Naive thymus-derived CD4-positive, alpha-beta T cell (primary cell): ENCODE measurements around the gene FRMD4A. TPM values are rescaled to one million over a fixed set of nuclear protein-coding genes. Genes with fewer than 3 reads are reported as not detected.

Source experiments
- ATAC-seq: fragments of 150-1000 bp; cut with Tn5 transposase; 2 replicates; pipeline ENCODE4 v1.10.0; 2021; ENCODE audit warnings: mild to moderate bottlenecking, moderate library complexity
- CTCF ChIA-PET: fragments of 350-600 bp; sonication (Branson Sonifier 250); formaldehyde crosslinking; loops from one replicate; lab custom pipeline; 2021; ENCODE audit warnings: antibody characterized with exemption; lab: Charles Lee
- POLR2A ChIA-PET: fragments of 350-600 bp; sonication (Branson Sonifier 250); formaldehyde crosslinking; loops from one replicate; lab custom pipeline; 2021; ENCODE audit warnings: antibody characterized with exemption, inconsistent platforms; lab: Charles Lee
- DNase-seq, 9 donors: peaks; one replicate each; pipeline versions ENCODE4 v3.0.0 to v3.0.0-alpha.2; 2020 to 2022; ENCODE audit warnings: mixed read lengths in 1 of 9
- H3K27ac ChIP-seq: one replicate; pipeline ENCODE4 v1.7.0; 2013; ENCODE audit warnings: mild to moderate bottlenecking, low read depth, low read length, moderate library complexity
- H3K27me3 ChIP-seq, 2 donors: one replicate each; pipeline ENCODE4 v1.7.0; 2013; ENCODE audit warnings: low read length in 2 of 2, mild to moderate bottlenecking in 2 of 2, moderate library complexity in 2 of 2; ENCODE audit not compliant: control insufficient read depth in 2 of 2, insufficient read depth in 2 of 2
- H3K36me3 ChIP-seq, 3 experiments: 1 replicate in 2 of 3; 2 replicates in 1 of 3; pipeline ENCODE4 v1.7.0; 2013; ENCODE audit warnings: low read length in 3 of 3, mild to moderate bottlenecking in 3 of 3, moderate library complexity in 1 of 3; ENCODE audit not compliant: insufficient read depth in 3 of 3, control insufficient read depth in 2 of 3
- H3K4me1 ChIP-seq, 2 donors: one replicate each; pipeline ENCODE4 v1.7.0; 2013; ENCODE audit warnings: low read length in 2 of 2, mild to moderate bottlenecking in 2 of 2, moderate library complexity in 1 of 2; ENCODE audit not compliant: control insufficient read depth in 2 of 2, insufficient read depth in 2 of 2
- H3K4me3 ChIP-seq: 2 replicates; pipeline ENCODE4 v1.7.0; 2013; ENCODE audit warnings: mild to moderate bottlenecking, low read length
- H3K9me3 ChIP-seq, 3 experiments: 1 replicate in 2 of 3; 2 replicates in 1 of 3; pipeline ENCODE4 v1.7.0; 2013; ENCODE audit warnings: low read length in 3 of 3; ENCODE audit not compliant: control insufficient read depth in 2 of 3
- H3K27ac Mint-ChIP-seq, 9 donors: one replicate each; pipeline ENCODE4 v1.8.0; 2020 to 2022; ENCODE audit warnings: mixed read lengths in 9 of 9, mild to moderate bottlenecking in 8 of 9, moderate library complexity in 5 of 9, inconsistent platforms in 2 of 9
- H3K27me3 Mint-ChIP-seq, 5 donors: one replicate each; pipeline ENCODE4 v1.8.0; 2021 to 2022; ENCODE audit warnings: mixed read lengths in 5 of 5, mild to moderate bottlenecking in 1 of 5
- H3K36me3 Mint-ChIP-seq, 5 donors: one replicate each; pipeline ENCODE4 v1.8.0; 2020 to 2022; ENCODE audit warnings: mixed read lengths in 5 of 5, mild to moderate bottlenecking in 3 of 5, inconsistent platforms in 1 of 5
- H3K4me1 Mint-ChIP-seq, 7 donors: one replicate each; pipeline ENCODE4 v1.8.0; 2020 to 2022; ENCODE audit warnings: mixed read lengths in 7 of 7, mild to moderate bottlenecking in 3 of 7, inconsistent platforms in 1 of 7
- H3K4me3 Mint-ChIP-seq, 10 donors: one replicate each; pipeline ENCODE4 v1.8.0; 2020 to 2022; ENCODE audit warnings: mild to moderate bottlenecking in 10 of 10, mixed read lengths in 10 of 10, moderate library complexity in 6 of 10, inconsistent platforms in 2 of 10
- H3K9me3 Mint-ChIP-seq, 11 donors: one replicate each; pipeline ENCODE4 v1.8.0; 2020 to 2022; ENCODE audit warnings: mixed read lengths in 11 of 11, mild to moderate bottlenecking in 4 of 11, inconsistent platforms in 1 of 11, moderate library complexity in 1 of 11
- intact Hi-C, 2 donors: fragments of 100-400 bp; cut with micrococcal nuclease; formaldehyde crosslinking; loops; one replicate each; pipeline ENCODE4 v1.15.1; 2023
- polyA plus RNA-seq, 2 donors: library from polyadenylated mRNA; unstranded; fragments of 300-500 nt; fragmentation: Illumina TruSeq; gene quantifications; one replicate each; pipeline ENCODE4 v1.2.3, GENCODE V29; 2021
- total RNA-seq, 6 experiments: library from RNA in 5 of 6; stranded (reverse) in 5 of 6; gene quantifications; 1 replicate in 5 of 6; 2 replicates in 1 of 6; pipeline ENCODE4 v1.2.3 and lab custom pipeline; 2021 to 2026

Gene FRMD4A
- total and polyA plus RNA-seq, 7 experiments from 2014 or later, result 0.10 to 3.1 (median 0.62) TPM

GRCh38 chr10:14371581-14371980 is 40.9 kb upstream of the FRMD4A start:
- intact Hi-C loops, result no loop called here
- Mint-ChIP-seq H3K27me3 (peaks cover 0 to 32% (median 18%) of the 10 kb centered on the region in 5 donors), H3K9me3 (peaks cover 0 to 7% (median 0%) of the 10 kb centered on the region in 11 donors), H3K4me3 (no peak overlapping the region), H3K4me1 (peaks cover 3 to 14% (median 6%) of the 10 kb centered on the region in 7 donors), H3K27ac (no peak overlapping the region), H3K36me3 (no peaks in the 10 kb centered on the region)
- H3K9me3 ChIP-seq, result no peaks in the 10 kb centered on the region
- no peak for DNase-seq
- ChIA-PET POLR2A (interaction anchor here (0.7 kb wide), 1 partner anchor 21 kb away, joined by 3 read pairs; no protein-coding TSS in a partner anchor), CTCF (no interaction called here)
- no peak for ATAC-seq
- no peak overlapping the region for H3K27ac ChIP-seq
- H3K4me3 ChIP-seq, result no peak overlapping the region
- H3K27me3 ChIP-seq, result no peaks in the 10 kb centered on the region
- H3K36me3 ChIP-seq, result no peaks in the 10 kb centered on the region
- no peaks in the 10 kb centered on the region for H3K4me1 ChIP-seq

GRCh38 chr10:14370894-14371293 is 40.2 kb upstream of the FRMD4A start:
- intact Hi-C loops, result no loop called here
- peaks cover 3 to 14% (median 6%) of the 10 kb centered on the region in 7 donors for H3K4me1 Mint-ChIP-seq

GRCh38 chr10:14369906-14370305 is 39.2 kb upstream of the FRMD4A start:
- Mint-ChIP-seq H3K9me3 (peaks cover 0 to 7% (median 0%) of the 10 kb centered on the region in 11 donors), H3K27me3 (peaks cover 0 to 26% (median 18%) of the 10 kb centered on the region in 5 donors), H3K27ac (no peak overlapping the region), H3K4me3 (no peak overlapping the region), H3K4me1 (peaks cover 0 to 14% (median 2%) of the 10 kb centered on the region in 7 donors), H3K36me3 (no peaks in the 10 kb centered on the region)
- Histone ChIP-seq H3K9me3 (no peaks in the 10 kb centered on the region), H3K27ac (no peak overlapping the region), H3K4me1 (no peaks in the 10 kb centered on the region), H3K27me3 (no peaks in the 10 kb centered on the region), H3K36me3 (no peaks in the 10 kb centered on the region), H3K4me3 (no peak overlapping the region)
- CTCF ChIA-PET, result no interaction called here
- DNase-seq (no peak), ATAC-seq (no peak)
- intact Hi-C loops, result no loop called here
- POLR2A ChIA-PET, result no interaction called here

More at GRCh38 chr10:14370894-14371293, 40.2 kb upstream of the FRMD4A start:
- no peak overlapping the region for H3K27ac ChIP-seq
- POLR2A ChIA-PET, result no interaction called here
- Mint-ChIP-seq H3K27ac (no peak overlapping the region), H3K9me3 (peaks cover 0 to 7% (median 0%) of the 10 kb centered on the region in 11 donors), H3K36me3 (no peaks in the 10 kb centered on the region), H3K27me3 (peaks cover 0 to 32% (median 18%) of the 10 kb centered on the region in 5 donors), H3K4me3 (no peak overlapping the region)
- H3K9me3 ChIP-seq, result no peaks in the 10 kb centered on the region
- DNase-seq (no peak), ATAC-seq (no peak)
- CTCF ChIA-PET, result no interaction called here
- H3K36me3 ChIP-seq, result no peaks in the 10 kb centered on the region
- H3K27me3 ChIP-seq, result no peaks in the 10 kb centered on the region
- H3K4me1 ChIP-seq, result no peaks in the 10 kb centered on the region
- no peak overlapping the region for H3K4me3 ChIP-seq

- peaks cover 0 to 7% (median 0%) of the 10 kb centered on the region in 11 donors for H3K9me3 Mint-ChIP-seq
- H3K4me3 ChIP-seq, result no peak overlapping the region
- CTCF ChIA-PET, result no interaction called here
- no peaks in the 10 kb centered on the region for H3K9me3 ChIP-seq
- no peaks in the 10 kb centered on the region for H3K4me1 ChIP-seq
- H3K27ac Mint-ChIP-seq, result no peak overlapping the region
- peaks cover 0 to 8% (median 0%) of the 10 kb centered on the region in 7 donors for H3K4me1 Mint-ChIP-seq
- intact Hi-C loops, result no loop called here
- peaks cover 0 to 25% (median 8%) of the 10 kb centered on the region in 5 donors for H3K27me3 Mint-ChIP-seq
- H3K36me3 Mint-ChIP-seq, result no peaks in the 10 kb centered on the region
- H3K27me3 ChIP-seq, result no peaks in the 10 kb centered on the region
- no peak overlapping the region for H3K4me3 Mint-ChIP-seq
- DNase-seq (no peak), ATAC-seq (no peak)
- POLR2A ChIA-PET, result no interaction called here
- no peak overlapping the region for H3K27ac ChIP-seq
- H3K36me3 ChIP-seq, result no peaks in the 10 kb centered on the region
Observed at GRCh38 chr10:14366760-14367159, 36.0 kb upstream of the FRMD4A start.

- DNase-seq, result no peak
- Histone ChIP-seq H3K9me3 (no peaks in the 10 kb centered on the region), H3K36me3 (no peaks in the 10 kb centered on the region), H3K27ac (no peak overlapping the region), H3K4me3 (no peak overlapping the region), H3K27me3 (no peaks in the 10 kb centered on the region), H3K4me1 (no peaks in the 10 kb centered on the region)
- peaks cover 0 to 8% (median 0%) of the 10 kb centered on the region in 7 donors for H3K4me1 Mint-ChIP-seq
- POLR2A ChIA-PET, result no interaction called here
- H3K27ac Mint-ChIP-seq, result no peak overlapping the region
- H3K27me3 Mint-ChIP-seq, result peaks cover 0 to 20% (median 8%) of the 10 kb centered on the region in 5 donors
- intact Hi-C loops, result no loop called here
- CTCF ChIA-PET, result no interaction called here
- no peaks in the 10 kb centered on the region for H3K36me3 Mint-ChIP-seq
- H3K4me3 Mint-ChIP-seq, result no peak overlapping the region
- no peak for ATAC-seq
- peaks cover 0 to 3% (median 0%) of the 10 kb centered on the region in 11 donors for H3K9me3 Mint-ChIP-seq
Observed at GRCh38 chr10:14365266-14365665, 34.5 kb upstream of the FRMD4A start.

- Histone ChIP-seq H3K9me3 (no peaks in the 10 kb centered on the region), H3K4me1 (no peaks in the 10 kb centered on the region), H3K36me3 (no peaks in the 10 kb centered on the region), H3K4me3 (no peak overlapping the region), H3K27me3 (no peaks in the 10 kb centered on the region), H3K27ac (no peak overlapping the region)
- no peaks in the 10 kb centered on the region for H3K9me3 Mint-ChIP-seq
- DNase-seq (no peak), ATAC-seq (no peak)
- CTCF ChIA-PET, result interaction anchor here (0.5 to 0.6 kb wide), 2 partner anchors 610 to 657 kb away, joined by 3 read pairs; no protein-coding TSS in a partner anchor
- no peaks in the 10 kb centered on the region for H3K36me3 Mint-ChIP-seq
- no peak overlapping the region for H3K27ac Mint-ChIP-seq
- intact Hi-C loops, result no loop called here
- H3K4me1 Mint-ChIP-seq, result no peaks in the 10 kb centered on the region
- H3K27me3 Mint-ChIP-seq, result peaks cover 0 to 8% (median 4%) of the 10 kb centered on the region in 5 donors
- H3K4me3 Mint-ChIP-seq, result no peak overlapping the region
- POLR2A ChIA-PET, result no interaction called here
Observed at GRCh38 chr10:14362104-14362503, 31.4 kb upstream of the FRMD4A start.

GRCh38 chr10:14360961-14361360 is 30.2 kb upstream of the FRMD4A start:
- Mint-ChIP-seq H3K27me3 (peaks cover 0 to 8% (median 4%) of the 10 kb centered on the region in 5 donors), H3K27ac (no peak overlapping the region), H3K4me3 (no peak overlapping the region), H3K4me1 (no peaks in the 10 kb centered on the region), H3K9me3 (no peaks in the 10 kb centered on the region), H3K36me3 (no peaks in the 10 kb centered on the region)
- ATAC-seq, result no peak
- no peaks in the 10 kb centered on the region for H3K27me3 ChIP-seq
- CTCF ChIA-PET, result no interaction called here
- H3K4me1 ChIP-seq, result no peaks in the 10 kb centered on the region
- POLR2A ChIA-PET, result no interaction called here
- intact Hi-C loops, result no loop called here
- H3K27ac ChIP-seq, result no peak overlapping the region
- no peak overlapping the region for H3K4me3 ChIP-seq
- no peak for DNase-seq
- H3K9me3 ChIP-seq, result no peaks in the 10 kb centered on the region
- no peaks in the 10 kb centered on the region for H3K36me3 ChIP-seq
